ENCODE measurements around the gene CERS1. TPM values are rescaled to one million over a fixed set of nuclear protein-coding genes. Genes with fewer than 3 reads are reported as not detected.

The CERS1 gene
- total RNA-seq, 1 donor from 2014 or later: not detected

DNA sequence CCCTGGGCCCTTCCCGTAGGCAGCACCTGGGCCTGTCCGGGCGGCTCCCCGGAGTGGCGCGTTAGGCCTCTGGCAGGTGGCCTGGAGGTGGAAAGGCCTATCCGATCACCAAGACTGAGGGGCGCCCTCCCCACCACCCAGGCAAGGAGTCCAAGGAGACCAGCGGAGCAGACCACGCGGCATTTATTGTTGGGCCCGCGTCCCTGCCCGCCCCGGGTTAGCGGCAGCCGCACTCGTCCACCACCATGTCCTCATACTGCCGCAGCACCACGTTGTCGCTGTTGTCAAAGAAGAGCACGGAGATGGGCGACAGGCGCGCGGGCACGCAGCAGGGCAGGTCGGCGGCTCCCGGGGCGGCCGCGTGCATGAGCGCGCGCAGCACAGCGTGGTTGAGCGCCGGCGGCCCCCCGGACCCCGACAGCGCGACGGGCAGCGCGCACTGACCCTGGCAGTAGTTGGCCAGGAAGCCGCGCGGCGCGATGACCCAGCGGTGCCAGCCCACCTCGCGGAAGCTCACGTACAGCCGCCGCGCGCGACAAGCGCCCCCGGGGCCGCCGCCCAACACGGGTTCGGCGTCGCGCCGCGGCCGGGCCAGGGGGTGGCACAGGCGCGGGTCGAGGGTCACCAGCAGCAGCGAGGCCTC is 27.5 kb downstream of the CERS1 start:
- intact Hi-C loops (cut with DNase I): no loop called here
- no peaks in the 10 kb centered on the region for H3K9me3 ChIP-seq
- peaks cover 7% of the 10 kb centered on the region for H3K27me3 ChIP-seq
- H3K27ac ChIP-seq: no peak overlapping the region
- H3K36me3 ChIP-seq: peaks cover 43% of the 10 kb centered on the region
- ATAC-seq (no peak), DNase-seq (no peak)
- H3K4me1 ChIP-seq: peaks cover 11% of the 10 kb centered on the region
- no peak overlapping the region for H3K4me3 ChIP-seq
- TF ChIP-seq, protein P1, sequence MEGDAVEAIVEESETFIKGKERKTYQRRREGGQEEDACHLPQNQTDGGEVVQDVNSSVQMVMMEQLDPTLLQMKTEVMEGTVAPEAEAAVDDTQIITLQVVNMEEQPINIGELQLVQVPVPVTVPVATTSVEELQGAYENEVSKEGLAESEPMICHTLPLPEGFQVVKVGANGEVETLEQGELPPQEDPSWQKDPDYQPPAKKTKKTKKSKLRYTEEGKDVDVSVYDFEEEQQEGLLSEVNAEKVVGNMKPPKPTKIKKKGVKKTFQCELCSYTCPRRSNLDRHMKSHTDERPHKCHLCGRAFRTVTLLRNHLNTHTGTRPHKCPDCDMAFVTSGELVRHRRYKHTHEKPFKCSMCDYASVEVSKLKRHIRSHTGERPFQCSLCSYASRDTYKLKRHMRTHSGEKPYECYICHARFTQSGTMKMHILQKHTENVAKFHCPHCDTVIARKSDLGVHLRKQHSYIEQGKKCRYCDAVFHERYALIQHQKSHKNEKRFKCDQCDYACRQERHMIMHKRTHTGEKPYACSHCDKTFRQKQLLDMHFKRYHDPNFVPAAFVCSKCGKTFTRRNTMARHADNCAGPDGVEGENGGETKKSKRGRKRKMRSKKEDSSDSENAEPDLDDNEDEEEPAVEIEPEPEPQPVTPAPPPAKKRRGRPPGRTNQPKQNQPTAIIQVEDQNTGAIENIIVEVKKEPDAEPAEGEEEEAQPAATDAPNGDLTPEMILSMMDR (IDR thresholded peaks at IDR 0.05): no peak

DNA sequence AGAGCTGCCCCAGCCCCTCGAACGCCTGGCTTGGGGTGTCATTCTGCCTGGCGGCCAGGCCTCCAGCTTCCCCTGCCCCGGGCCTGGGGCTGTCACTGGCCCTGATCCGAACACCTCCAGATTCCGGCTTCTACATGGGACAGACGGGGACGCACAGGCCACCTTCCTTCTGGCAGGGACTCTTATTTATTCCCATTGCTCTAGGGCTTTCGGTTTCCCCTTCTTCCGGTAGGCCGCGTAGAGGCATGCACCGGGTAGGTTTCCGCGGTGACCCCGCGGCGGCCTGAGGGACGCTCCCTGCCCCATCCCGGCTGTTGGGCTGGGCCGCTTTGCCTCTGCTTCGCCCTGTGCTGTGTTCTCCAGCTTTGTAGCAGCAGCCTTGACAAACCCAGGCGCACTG is 28.2 kb downstream of the CERS1 start:
- intact Hi-C loops (cut with DNase I): no loop called here
- H3K27ac ChIP-seq: no peak overlapping the region
- peaks cover 50% of the 10 kb centered on the region for H3K36me3 ChIP-seq
- H3K9me3 ChIP-seq: no peaks in the 10 kb centered on the region
- no peak for DNase-seq
- peaks cover 11% of the 10 kb centered on the region for H3K4me1 ChIP-seq
- H3K4me3 ChIP-seq: no peak overlapping the region
- no peak for ATAC-seq
- TF ChIP-seq, protein P1 (IDR thresholded peaks at IDR 0.05): no peak
- H3K27me3 ChIP-seq: peaks cover 7% of the 10 kb centered on the region

- intact Hi-C loops (cut with DNase I): no loop called here
- TF ChIP-seq, protein P1 (IDR thresholded peaks at IDR 0.05): no peak
- Histone ChIP-seq H3K36me3 (peaks cover 56% of the 10 kb centered on the region), H3K27me3 (peaks cover 7% of the 10 kb centered on the region), H3K4me1 (peaks cover 11% of the 10 kb centered on the region), H3K4me3 (no peak overlapping the region), H3K9me3 (no peaks in the 10 kb centered on the region), H3K27ac (no peak overlapping the region)
- no peak for DNase-seq
- no peak for ATAC-seq
Observed at GRCh38 chr19:18867199-18867598, 28.8 kb downstream of the CERS1 start.

- Histone ChIP-seq H3K27me3 (peaks cover 7% of the 10 kb centered on the region), H3K36me3 (peaks cover 60% of the 10 kb centered on the region), H3K4me3 (no peak overlapping the region), H3K4me1 (peaks cover 11% of the 10 kb centered on the region), H3K27ac (no peak overlapping the region), H3K9me3 (no peaks in the 10 kb centered on the region)
- TF ChIP-seq, protein P1 (IDR thresholded peaks at IDR 0.05): no peak
- DNase-seq (no peak), ATAC-seq (no peak)
- intact Hi-C loops (cut with DNase I): no loop called here
Observed at GRCh38 chr19:18866800-18867123, 29.2 kb downstream of the CERS1 start.

DNA sequence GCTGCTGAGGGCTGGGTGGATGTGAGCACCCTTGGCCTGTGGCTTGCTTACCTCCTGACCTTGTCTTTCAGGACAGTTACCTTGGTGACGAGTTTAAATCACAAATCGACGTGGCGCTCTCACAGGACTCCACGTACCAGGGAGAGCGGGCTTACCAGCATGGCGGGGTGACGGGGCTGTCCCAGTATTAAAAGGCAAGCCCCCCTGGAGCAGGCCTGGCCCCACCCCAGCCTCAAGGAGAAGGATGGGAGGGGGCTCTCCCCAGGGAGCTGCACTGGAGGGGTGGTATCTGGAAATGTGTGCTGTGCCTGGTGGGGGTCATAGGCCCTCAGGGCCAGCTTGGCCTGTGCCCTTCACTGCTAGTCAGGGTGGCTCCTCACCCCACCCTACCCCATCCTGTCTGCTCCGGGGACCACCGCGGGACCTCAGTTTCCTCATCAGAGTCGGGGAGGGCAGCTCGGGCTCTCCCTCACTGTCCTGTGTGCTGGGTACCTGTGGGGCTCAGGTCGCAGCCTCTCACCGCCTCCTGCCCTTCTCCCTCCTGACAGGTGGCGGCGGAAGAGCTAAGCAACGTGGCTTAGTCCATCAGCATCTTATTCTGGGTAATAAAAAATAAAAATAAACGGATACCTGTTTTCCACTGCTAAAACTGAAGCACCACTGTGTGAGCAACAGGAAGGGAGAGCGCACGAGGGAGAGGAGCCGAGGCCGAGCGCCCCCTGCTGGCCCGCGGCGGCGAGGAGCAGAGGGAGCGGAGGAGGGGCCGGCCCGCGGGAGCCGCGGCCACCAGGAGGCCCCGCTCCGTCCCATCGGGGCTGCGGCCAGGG is 29.8 kb downstream of the CERS1 start:
- ATAC-seq (peak; percentile 88), DNase-seq (peak; percentile 83)
- intact Hi-C loops (cut with DNase I): no loop called here
- no peaks in the 10 kb centered on the region for H3K9me3 ChIP-seq
- no peak overlapping the region for H3K4me3 ChIP-seq
- H3K27me3 ChIP-seq: peaks cover 7% of the 10 kb centered on the region
- TF ChIP-seq, protein P1 (IDR thresholded peaks at IDR 0.05): peak; percentile 97
- no peak overlapping the region for H3K27ac ChIP-seq
- H3K4me1 ChIP-seq: peaks cover 11% of the 10 kb centered on the region
- peaks cover 66% of the 10 kb centered on the region for H3K36me3 ChIP-seq

Data from upper lobe of right lung (tissue), 1 donor.